HepG2 (cell line): Measurements from ENCODE around the gene CDHR1. TPM values are rescaled to one million over a fixed set of nuclear protein-coding genes. Genes with fewer than 3 reads are reported as not detected.

Experiments used
- ATAC-seq: fragments of 200-7000 bp; cut with Tn5 transposase; 3 replicates; pipeline ENCODE4 v1.9.1; 2020; ENCODE audit warnings: mild to moderate bottlenecking, moderate library complexity
- BruUV-seq: library from RNA; stranded (reverse); fragments of 400-500 nt; replicated peaks from 2 replicates; lab custom pipeline; 2021; lab: Mats Ljungman, UMichigan
- CTCF ChIA-PET: fragments of 300-600 bp; formaldehyde crosslinking; extraction: SDS; loops from one replicate; lab custom pipeline; 2021; ENCODE audit warnings: low total read pairs, inconsistent platforms, low intra/inter-chr PET ratio; lab: Yijun Ruan, JAX
- POLR2A ChIA-PET: fragments of 350-600 bp; sonication (Branson Sonifier 250); formaldehyde crosslinking; loops from one replicate; lab custom pipeline; 2020; ENCODE audit warnings: antibody characterized with exemption, inconsistent platforms; lab: Yijun Ruan, JAX
- DNase-seq: peaks from one replicate; pipeline ENCODE4 v3.0.0-alpha.2; 2015; ENCODE audit warnings: low spot score
- FAIRE-seq: peaks from 3 replicates; lab custom pipeline; 2011; peaks lifted over from hg19 to GRCh38; lab: Jason Lieb, UNC
- H2AFZ ChIP-seq: one replicate; pipeline ENCODE4 v1.6.1; 2011; ENCODE audit warnings: low read length, inconsistent platforms
- H3K27ac ChIP-seq: fragments of 300-600 bp; 3 replicates; pipeline ENCODE4 v1.8.0; 2011; ENCODE audit warnings: mixed run types, mild to moderate bottlenecking, mixed read lengths, low read length, inconsistent platforms; ENCODE audit not compliant: insufficient read depth; ENCODE audit errors: extremely low read length
- H3K27me3 ChIP-seq, 2 experiments: fragments of 200-600 bp in 1 of 2; 2 replicates in 1 of 2; 3 replicates in 1 of 2; pipeline versions ENCODE4 v1.6.0 to v1.8.0; 2011; ENCODE audit warnings: low read length in 2 of 2, mild to moderate bottlenecking in 2 of 2, moderate library complexity in 2 of 2, inconsistent platforms in 1 of 2; ENCODE audit not compliant: insufficient read depth in 2 of 2, control insufficient read depth in 1 of 2
- H3K36me3 ChIP-seq, 2 experiments: fragments of 200-600 bp in 1 of 2; replicated peaks in 1 of 2; 2 replicates in 1 of 2; 3 replicates in 1 of 2; pipeline versions ENCODE4 v1.5.1 to v1.8.0; 2011; ENCODE audit warnings: low read length in 2 of 2, inconsistent platforms in 1 of 2; ENCODE audit not compliant: insufficient read depth in 2 of 2, control insufficient read depth in 1 of 2
- H3K4me1 ChIP-seq: 2 replicates; pipeline ENCODE4 v1.5.1; 2012; ENCODE audit warnings: low read length, inconsistent platforms; ENCODE audit not compliant: insufficient read depth
- H3K4me2 ChIP-seq: 2 replicates; pipeline ENCODE4 v1.6.0; 2011; ENCODE audit warnings: low read depth, low read length, inconsistent platforms
- H3K4me3 ChIP-seq, 3 experiments: fragments of 200-600 bp in 1 of 3; sonication (generic), shearing (Covaris generic) in 1 of 3; replicated peaks in 1 of 3; 2 replicates each; pipeline ENCODE4 v1.5.1; 2011 to 2016; ENCODE audit warnings: low read length in 3 of 3, inconsistent platforms in 2 of 3, low read depth in 2 of 3, mild to moderate bottlenecking in 2 of 3, control low read depth in 1 of 3, mixed read lengths in 1 of 3; ENCODE audit not compliant: insufficient read depth in 1 of 3
- H3K79me2 ChIP-seq: one replicate; pipeline ENCODE4 v1.6.1; 2011; ENCODE audit warnings: low read length, inconsistent platforms; ENCODE audit not compliant: insufficient read depth
- H3K9ac ChIP-seq: 2 replicates; pipeline ENCODE4 v1.6.0; 2011; ENCODE audit warnings: mild to moderate bottlenecking, low read depth, low read length, inconsistent platforms; ENCODE audit not compliant: insufficient read depth
- H3K9me3 ChIP-seq: 2 replicates; pipeline ENCODE4 v1.5.1; 2012; ENCODE audit warnings: mild to moderate bottlenecking, low read length
- H4K20me1 ChIP-seq: 2 replicates; pipeline ENCODE4 v1.6.0; 2011; ENCODE audit warnings: inconsistent platforms, mild to moderate bottlenecking, low read length, moderate library complexity; ENCODE audit not compliant: insufficient read depth
- KDM5B ChIP-seq: sonication (generic); formaldehyde crosslinking; IDR thresholded peaks from 2 replicates; pipeline ENCODE4 v1.4.0; 2020; ENCODE audit warnings: missing genetic modification reagents, mild to moderate bottlenecking, borderline replicate concordance
- POLR2G ChIP-seq: fragments of 200-400 bp; formaldehyde crosslinking; IDR thresholded peaks from 2 replicates; pipeline ENCODE4 v1.6.1; 2018; ENCODE audit warnings: mild to moderate bottlenecking, low read depth, low read length, moderate library complexity
- SOX13 ChIP-seq, 3 experiments: fragments of 450-650 bp in 1 of 3; sonication (generic) in 1 of 3; formaldehyde crosslinking in 1 of 3; IDR thresholded peaks in 2 of 3; conservative IDR thresholded peaks in 1 of 3; 2 replicates each; pipeline versions ENCODE4 v1.5.0 to v1.6.1; 2016 to 2020; ENCODE audit warnings: antibody characterized with exemption in 1 of 3, mild to moderate bottlenecking in 1 of 3, missing compliant biosample characterization in 1 of 3, missing genetic modification reagents in 1 of 3, moderate library complexity in 1 of 3
- TEAD3 ChIP-seq: optimal IDR thresholded peaks from 2 replicates; pipeline ENCODE3; 2016; ENCODE audit warnings: borderline replicate concordance
- ZNF256 ChIP-seq: sonication (generic); formaldehyde crosslinking; conservative IDR thresholded peaks from 2 replicates; pipeline ENCODE4 v1.4.0; 2020; ENCODE audit warnings: missing genetic modification reagents
- ZNF768 ChIP-seq: sonication (generic); formaldehyde crosslinking; IDR thresholded peaks from 2 replicates; pipeline ENCODE4 v1.4.0; 2020; ENCODE audit warnings: missing genetic modification reagents
- WGBS: methylation state at CpG from one replicate; pipeline ENCODE4 v1.1.6; 2017; ENCODE audit warnings: low lambda C conversion rate; 5-methylcytosine and 5-hydroxymethylcytosine counted together
- in situ Hi-C: cut with HindIII; loops from 2 replicates; pipeline ENCODE4 v1.10.0; 2017; ENCODE audit warnings: low pct_unique_long_range_greater_than_20kb; ENCODE audit not compliant: extremely low pct_ligation_motif_present
- intact Hi-C: fragments of 100-400 bp; cut with micrococcal nuclease; formaldehyde crosslinking; loops from one replicate; pipeline ENCODE4 v1.10.0; 2022; ENCODE audit not compliant: unreplicated experiment
- polyA plus RNA-seq, 8 experiments: library from polyadenylated mRNA; depleted of rRNA in 3 of 8; stranded (reverse) in 7 of 8; unstranded in 1 of 8; fragments of >200 nt; fragmentation: Illumina TruSeq in 4 of 8; extraction: Trizol in 4 of 8; gene quantifications; 2 replicates each; pipeline versions ENCODE4 v1.2.1 to v1.2.3, GENCODE V29; 2011 to 2016; ENCODE audit warnings: low read depth in 4 of 8, missing spikeins in 1 of 8, mixed read lengths in 1 of 8; ENCODE audit not compliant: insufficient read depth in 1 of 8
- total RNA-seq, 5 experiments: library from RNA; depleted of rRNA; stranded (reverse); fragments of >200 nt; fragmentation: Illumina TruSeq; extraction: Trizol; gene quantifications; 2 replicates each; pipeline ENCODE4 v1.2.3, GENCODE V29; 2016; ENCODE audit warnings: low read depth in 1 of 5
- TF ChIP-seq, protein P1 (sequence below): sonication (generic); formaldehyde crosslinking; IDR thresholded peaks from 2 replicates; pipeline ENCODE4 v1.8.0; 2022; ENCODE audit warnings: missing genetic modification reagents, mild to moderate bottlenecking, borderline replicate concordance
- TF ChIP-seq, protein P2 (sequence below): sonication (generic); formaldehyde crosslinking; IDR thresholded peaks from 2 replicates; pipeline ENCODE4 v1.5.0; 2020; ENCODE audit warnings: mild to moderate bottlenecking, missing genetic modification reagents, borderline replicate concordance
- TF ChIP-seq, protein P3 (sequence below): IDR thresholded peaks from 2 replicates; pipeline ENCODE4 v1.6.1; 2016; ENCODE audit warnings: missing compliant biosample characterization, missing genetic modification reagents, borderline replicate concordance

CDHR1 gene
- total and polyA plus RNA-seq, 2 of the 13 experiments (the other 11 are each of a cell fraction or from before 2014, with no cell fraction given) = 0.04 to 0.09 TPM

DNA sequence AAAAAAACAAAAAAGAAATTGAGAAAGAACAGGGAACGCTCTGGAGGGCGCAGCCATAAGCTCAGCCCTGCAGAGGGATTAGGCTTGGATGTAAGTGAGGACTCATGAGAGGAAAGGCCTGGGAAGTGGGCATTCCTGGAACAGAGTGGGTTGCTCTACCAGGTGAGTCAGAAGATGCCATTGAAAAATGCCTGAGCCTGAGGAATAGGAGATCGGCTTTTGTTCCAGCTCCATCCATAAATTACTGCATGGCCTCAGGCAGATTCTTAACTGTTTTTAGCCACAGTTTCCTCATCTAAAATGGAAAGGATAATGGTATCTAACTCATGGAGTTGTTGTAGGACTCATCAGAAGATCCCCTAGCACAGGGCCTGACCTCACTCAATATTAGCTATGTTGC lies 49.4 kb downstream of the CDHR1 start (continued):
- no peak for TF ChIP-seq ZNF256 (CRISPR knock-in tag)

DNA sequence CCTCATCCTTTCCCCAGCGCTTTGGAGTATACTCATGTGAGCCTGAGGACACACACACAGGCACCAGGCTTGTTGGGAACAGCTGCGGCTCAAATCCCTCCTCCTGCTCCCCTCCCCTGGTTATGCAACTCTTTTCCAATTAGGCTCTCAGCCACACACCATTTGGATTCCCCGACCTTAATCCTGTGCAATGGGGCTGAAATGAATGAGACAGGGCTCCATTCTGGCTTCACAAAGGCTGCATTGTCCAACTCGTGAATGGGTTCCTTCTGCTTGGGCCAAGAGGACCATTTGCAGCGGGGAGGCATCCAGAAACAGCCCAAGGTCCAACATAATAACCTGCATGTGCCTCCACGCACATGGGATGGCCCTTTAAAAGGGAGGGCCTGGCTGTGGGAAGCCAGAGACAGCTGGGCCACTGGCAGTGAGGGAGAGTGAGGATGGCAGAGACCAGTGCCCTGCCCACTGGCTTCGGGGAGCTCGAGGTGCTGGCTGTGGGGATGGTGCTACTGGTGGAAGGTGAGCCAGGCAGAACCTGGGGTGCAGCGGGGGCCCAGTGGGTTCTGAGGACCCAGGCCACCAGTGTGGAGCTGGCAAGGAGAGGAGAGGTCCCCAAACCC lies 50.4 kb downstream of the CDHR1 start, which contains the start of gene RGR:
Gene RGR (plus strand): TSS at position 403 of the 620 bp plus-strand sequence. CDS start 38 bp downstream, at position 441.
- peak within 1 kb of the TSS in 2 of 3 experiments; percentile 17 to 54; a peak in 3 of 6 replicates for H3K4me3 ChIP-seq
- H3K36me3 ChIP-seq = no peaks in the 10 kb centered on the region
- no peaks in the 10 kb centered on the region for H3K9me3 ChIP-seq
- H2AFZ ChIP-seq = no peak within 1 kb of the TSS
- FAIRE-seq (peak; percentile 70), ATAC-seq (peak; percentile 81), DNase-seq (peak; percentile 75)
- BruUV-seq = no TSS peak
- POLR2A ChIA-PET = no interaction called here
- peaks cover 3 to 9% of the 10 kb centered on the region in 2 experiments; a peak in 3 of 5 replicates for H3K27me3 ChIP-seq
- H3K4me1 ChIP-seq = peaks cover 33% of the 10 kb centered on the region
- CTCF ChIA-PET = no interaction called here
- no peaks in the 10 kb centered on the region for H4K20me1 ChIP-seq
- intact Hi-C loops = no loop called here
- H3K4me2 ChIP-seq = peak within 1 kb of the TSS; percentile 66
- in situ Hi-C loops = no loop called here
- no peak within 1 kb of the TSS for H3K9ac ChIP-seq
- WGBS = 0% methylated on average over 7 of the region's 9 CpGs
- H3K79me2 ChIP-seq = no peaks in the 10 kb centered on the region
- H3K27ac ChIP-seq = no peak within 1 kb of the TSS
- TF ChIP-seq POLR2G (0 out of 2 replicates have a peak, but pooled peaks have one; percentile 26), KDM5B (CRISPR knock-in tag) (0 out of 2 replicates have a peak, but pooled peaks have one; percentile 29), TEAD3 (CRISPR knock-in tag) (peak; percentile 32), ZNF768 (CRISPR knock-in tag) (peak; percentile 13; the same call in 1 of the 2 replicates), SOX13 (IDR thresholded peaks at IDR 0.05) (no peak), SOX13 (CRISPR knock-in tag; conservative IDR thresholded peaks at IDR 0.05 in 1 of 2, IDR thresholded peaks at IDR 0.05 in 1 of 2) (peak in 1 of 2 experiments; percentile 38; a peak in 1 of 4 replicates)
- TF ChIP-seq, protein P1, sequence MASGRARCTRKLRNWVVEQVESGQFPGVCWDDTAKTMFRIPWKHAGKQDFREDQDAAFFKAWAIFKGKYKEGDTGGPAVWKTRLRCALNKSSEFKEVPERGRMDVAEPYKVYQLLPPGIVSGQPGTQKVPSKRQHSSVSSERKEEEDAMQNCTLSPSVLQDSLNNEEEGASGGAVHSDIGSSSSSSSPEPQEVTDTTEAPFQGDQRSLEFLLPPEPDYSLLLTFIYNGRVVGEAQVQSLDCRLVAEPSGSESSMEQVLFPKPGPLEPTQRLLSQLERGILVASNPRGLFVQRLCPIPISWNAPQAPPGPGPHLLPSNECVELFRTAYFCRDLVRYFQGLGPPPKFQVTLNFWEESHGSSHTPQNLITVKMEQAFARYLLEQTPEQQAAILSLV (CRISPR knock-in tag) = no peak
- TF ChIP-seq, protein P2, sequence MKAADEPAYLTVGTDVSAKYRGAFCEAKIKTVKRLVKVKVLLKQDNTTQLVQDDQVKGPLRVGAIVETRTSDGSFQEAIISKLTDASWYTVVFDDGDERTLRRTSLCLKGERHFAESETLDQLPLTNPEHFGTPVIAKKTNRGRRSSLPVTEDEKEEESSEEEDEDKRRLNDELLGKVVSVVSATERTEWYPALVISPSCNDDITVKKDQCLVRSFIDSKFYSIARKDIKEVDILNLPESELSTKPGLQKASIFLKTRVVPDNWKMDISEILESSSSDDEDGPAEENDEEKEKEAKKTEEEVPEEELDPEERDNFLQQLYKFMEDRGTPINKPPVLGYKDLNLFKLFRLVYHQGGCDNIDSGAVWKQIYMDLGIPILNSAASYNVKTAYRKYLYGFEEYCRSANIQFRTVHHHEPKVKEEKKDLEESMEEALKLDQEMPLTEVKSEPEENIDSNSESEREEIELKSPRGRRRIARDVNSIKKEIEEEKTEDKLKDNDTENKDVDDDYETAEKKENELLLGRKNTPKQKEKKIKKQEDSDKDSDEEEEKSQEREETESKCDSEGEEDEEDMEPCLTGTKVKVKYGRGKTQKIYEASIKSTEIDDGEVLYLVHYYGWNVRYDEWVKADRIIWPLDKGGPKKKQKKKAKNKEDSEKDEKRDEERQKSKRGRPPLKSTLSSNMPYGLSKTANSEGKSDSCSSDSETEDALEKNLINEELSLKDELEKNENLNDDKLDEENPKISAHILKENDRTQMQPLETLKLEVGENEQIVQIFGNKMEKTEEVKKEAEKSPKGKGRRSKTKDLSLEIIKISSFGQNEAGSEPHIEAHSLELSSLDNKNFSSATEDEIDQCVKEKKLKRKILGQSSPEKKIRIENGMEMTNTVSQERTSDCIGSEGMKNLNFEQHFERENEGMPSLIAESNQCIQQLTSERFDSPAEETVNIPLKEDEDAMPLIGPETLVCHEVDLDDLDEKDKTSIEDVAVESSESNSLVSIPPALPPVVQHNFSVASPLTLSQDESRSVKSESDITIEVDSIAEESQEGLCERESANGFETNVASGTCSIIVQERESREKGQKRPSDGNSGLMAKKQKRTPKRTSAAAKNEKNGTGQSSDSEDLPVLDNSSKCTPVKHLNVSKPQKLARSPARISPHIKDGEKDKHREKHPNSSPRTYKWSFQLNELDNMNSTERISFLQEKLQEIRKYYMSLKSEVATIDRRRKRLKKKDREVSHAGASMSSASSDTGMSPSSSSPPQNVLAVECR (CRISPR knock-in tag) = 0 out of 2 replicates have a peak, but pooled peaks have one; percentile 33
- TF ChIP-seq, protein P3, sequence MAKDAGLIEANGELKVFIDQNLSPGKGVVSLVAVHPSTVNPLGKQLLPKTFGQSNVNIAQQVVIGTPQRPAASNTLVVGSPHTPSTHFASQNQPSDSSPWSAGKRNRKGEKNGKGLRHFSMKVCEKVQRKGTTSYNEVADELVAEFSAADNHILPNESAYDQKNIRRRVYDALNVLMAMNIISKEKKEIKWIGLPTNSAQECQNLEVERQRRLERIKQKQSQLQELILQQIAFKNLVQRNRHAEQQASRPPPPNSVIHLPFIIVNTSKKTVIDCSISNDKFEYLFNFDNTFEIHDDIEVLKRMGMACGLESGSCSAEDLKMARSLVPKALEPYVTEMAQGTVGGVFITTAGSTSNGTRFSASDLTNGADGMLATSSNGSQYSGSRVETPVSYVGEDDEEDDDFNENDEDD (CRISPR knock-in tag) = peak; percentile 41; the same call in 1 of the 2 replicates
